Neuronal stem cell (in vitro differentiated cells): ENCODE results near the gene ETFA.

Experiments used
- DNase-seq: peaks from one replicate; pipeline ENCODE4 v3.0.0-alpha.2; 2013; ENCODE audit warnings: low spot score
- H2AFZ ChIP-seq: one replicate; pipeline ENCODE4 v1.6.1; 2013; ENCODE audit warnings: mild to moderate bottlenecking, low read length, inconsistent platforms
- H2AK5ac ChIP-seq: 2 replicates; pipeline ENCODE4 v1.6.1; 2013; ENCODE audit warnings: low read depth, mild to moderate bottlenecking, inconsistent platforms, low read length, moderate library complexity, mixed read lengths
- H2BK120ac ChIP-seq: 2 replicates; pipeline ENCODE4 v1.6.1; 2013; ENCODE audit warnings: low read depth, mild to moderate bottlenecking, inconsistent platforms, low read length, moderate library complexity, mixed read lengths
- H2BK12ac ChIP-seq: one replicate; pipeline ENCODE4 v1.6.1; 2013; ENCODE audit warnings: low read length, inconsistent platforms
- H2BK15ac ChIP-seq: 2 replicates; pipeline ENCODE4 v1.6.1; 2013; ENCODE audit warnings: mild to moderate bottlenecking, low read length, inconsistent platforms, mixed read lengths
- H2BK5ac ChIP-seq: one replicate; pipeline ENCODE4 v1.6.1; 2013; ENCODE audit warnings: inconsistent platforms, mild to moderate bottlenecking, low read length, moderate library complexity
- H3K14ac ChIP-seq: one replicate; pipeline ENCODE4 v1.6.1; 2013; ENCODE audit warnings: low read length, inconsistent platforms
- H3K18ac ChIP-seq: 2 replicates; pipeline ENCODE4 v1.6.1; 2013; ENCODE audit warnings: low read length, inconsistent platforms
- H3K23ac ChIP-seq: 2 replicates; pipeline ENCODE4 v1.6.1; 2013; ENCODE audit warnings: low read depth, mild to moderate bottlenecking, mixed read lengths, low read length, inconsistent platforms; ENCODE audit not compliant: poor library complexity
- H3K27ac ChIP-seq: replicated peaks from 3 replicates; pipeline ENCODE4 v1.5.1; 2013; ENCODE audit warnings: low read length, inconsistent platforms
- H3K27me3 ChIP-seq, 3 experiments: 2 replicates each; pipeline ENCODE4 v1.6.1; 2013; ENCODE audit warnings: low read length in 3 of 3, mild to moderate bottlenecking in 2 of 3, inconsistent platforms in 1 of 3, low read depth in 1 of 3, mixed read lengths in 1 of 3, moderate library complexity in 1 of 3; ENCODE audit not compliant: control insufficient read depth in 3 of 3, insufficient read depth in 3 of 3
- H3K36me3 ChIP-seq, 2 donors: replicated peaks in 1 of 2; 2 replicates each; pipeline ENCODE4 v1.6.1; 2013; ENCODE audit warnings: low read length in 2 of 2; ENCODE audit not compliant: control insufficient read depth in 2 of 2, insufficient read depth in 2 of 2
- H3K4ac ChIP-seq: 2 replicates; pipeline ENCODE4 v1.6.1; 2013; ENCODE audit warnings: inconsistent platforms, mild to moderate bottlenecking, low read length, moderate library complexity
- H3K4me1 ChIP-seq, 2 donors: 1 replicate in 1 of 2; 2 replicates in 1 of 2; pipeline ENCODE4 v1.6.1; 2013; ENCODE audit warnings: low read length in 2 of 2, low read depth in 1 of 2; ENCODE audit not compliant: control insufficient read depth in 2 of 2, insufficient read depth in 1 of 2
- H3K4me2 ChIP-seq: one replicate; pipeline ENCODE4 v1.6.1; 2013; ENCODE audit warnings: mild to moderate bottlenecking, low read length, inconsistent platforms; ENCODE audit not compliant: insufficient read depth, poor library complexity, severe bottlenecking
- H3K4me3 ChIP-seq, 2 donors: 2 replicates each; pipeline ENCODE4 v1.5.1; 2013; ENCODE audit warnings: low read length in 2 of 2, mild to moderate bottlenecking in 2 of 2, inconsistent platforms in 1 of 2, moderate library complexity in 1 of 2
- H3K79me1 ChIP-seq: one replicate; pipeline ENCODE4 v1.6.1; 2013; ENCODE audit warnings: low read depth, mild to moderate bottlenecking, inconsistent platforms, low read length, moderate library complexity
- H3K9ac ChIP-seq: one replicate; pipeline ENCODE4 v1.6.1; 2013; ENCODE audit warnings: mild to moderate bottlenecking, low read depth, low read length, inconsistent platforms; ENCODE audit not compliant: poor library complexity
- H3K9me3 ChIP-seq, 2 donors: replicated peaks in 1 of 2; 2 replicates each; pipeline versions ENCODE3 to v1.6.1; 2013; ENCODE audit warnings: low read length in 2 of 2, mild to moderate bottlenecking in 2 of 2, inconsistent platforms in 1 of 2, low read depth in 1 of 2, mixed read lengths in 1 of 2, moderate library complexity in 1 of 2; ENCODE audit not compliant: control insufficient read depth in 2 of 2, insufficient read depth in 1 of 2
- H4K8ac ChIP-seq: one replicate; pipeline ENCODE4 v1.6.1; 2013; ENCODE audit warnings: low read depth, mild to moderate bottlenecking, inconsistent platforms, low read length, moderate library complexity
- H4K91ac ChIP-seq: one replicate; pipeline ENCODE4 v1.6.1; 2013; ENCODE audit warnings: low read length, low read depth, mild to moderate bottlenecking, inconsistent platforms; ENCODE audit not compliant: poor library complexity
- WGBS, 2 donors: extraction: QIAGEN DNeasy Blood & Tissue Kit; methylation state at CpG; one replicate each; pipeline ENCODE4 v1.1.7; 2013; ENCODE audit warnings: missing lambda C conversion rate in 2 of 2, mixed read lengths in 1 of 2; ENCODE audit not compliant: insufficient read length in 2 of 2, insufficient replicate concordance in 1 of 2; ENCODE audit errors: extremely low coverage in 2 of 2; 5-methylcytosine and 5-hydroxymethylcytosine counted together

The ETFA gene

DNA sequence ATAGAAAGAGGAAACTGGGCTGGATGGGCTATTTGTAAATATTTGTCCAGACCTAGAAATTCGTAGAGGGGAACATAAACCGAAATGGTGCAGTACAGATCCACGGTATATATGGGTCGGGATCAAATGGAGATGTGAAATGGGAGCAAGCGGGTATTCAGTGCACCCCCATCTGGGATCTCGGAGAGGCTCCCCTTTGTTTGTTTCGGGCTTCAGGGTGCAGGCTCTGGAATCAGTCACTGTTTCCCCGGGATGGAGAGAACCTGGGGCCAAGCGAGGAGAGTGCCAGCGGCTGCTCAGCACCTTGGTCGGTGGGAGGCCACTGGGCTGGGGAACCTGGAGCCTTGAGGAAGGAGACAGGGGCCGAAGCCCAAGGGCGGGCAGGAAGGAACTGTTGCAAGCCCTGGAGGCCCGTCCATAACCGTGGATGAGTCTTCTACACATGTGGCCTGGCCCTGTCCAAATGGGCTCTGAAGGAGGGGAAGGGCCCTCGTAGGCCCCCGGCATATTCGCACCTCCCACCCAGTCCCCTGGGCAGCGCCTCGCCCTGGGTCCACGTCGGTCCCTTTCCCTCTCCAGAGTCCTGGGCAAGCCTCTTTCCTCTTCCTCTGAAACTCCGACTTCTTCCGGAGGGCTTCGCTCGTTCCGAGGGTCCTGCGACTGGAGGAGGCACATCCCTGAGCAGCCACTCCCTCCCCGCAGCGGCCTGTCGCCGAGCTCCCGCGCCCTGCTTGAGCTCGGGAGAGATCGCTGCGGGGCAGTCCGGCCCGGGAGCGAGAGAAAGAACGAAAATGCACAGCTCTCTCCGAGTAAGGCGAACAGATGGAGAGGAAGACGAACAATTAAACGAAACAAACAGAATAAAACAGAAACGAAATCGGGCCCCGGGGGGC is 28.3 kb upstream of the ETFA start:
- Histone ChIP-seq H2BK12ac (peak overlapping the region; percentile 30), H3K4me3 (no peak overlapping the region), H3K9ac (no peak overlapping the region), H3K36me3 (no peaks in the 10 kb centered on the region), H3K4me2 (peak overlapping the region; percentile 23), H2AK5ac (peak overlapping the region; percentile 79), H4K91ac (no peak overlapping the region), H3K27me3 (peaks cover 73 to 98% (median 96%) of the 10 kb centered on the region in 3 experiments), H3K79me1 (peaks cover 1% of the 10 kb centered on the region), H3K14ac (no peak overlapping the region), H3K23ac (peak overlapping the region; percentile 17), H2BK15ac (peak overlapping the region; percentile 87), H3K27ac (no peak overlapping the region), H3K18ac (peak overlapping the region; percentile 77), H3K4me1 (peaks cover 20 to 33% of the 10 kb centered on the region in 2 donors), H4K8ac (no peak overlapping the region), H3K9me3 (peaks cover 0 to 12% of the 10 kb centered on the region in 2 donors), H3K4ac (no peak overlapping the region), H2BK5ac (no peak overlapping the region), H2BK120ac (peak overlapping the region; percentile 3), H2AFZ (peak overlapping the region; percentile 87)
- no CpG with 5 or more reads among the region's 48 CpGs for WGBS, 2 donors
- peak; percentile 57 for DNase-seq

- no CpG with 5 or more reads among the region's 26 CpGs for WGBS, 2 donors
Measured at GRCh38 chr15:76338486-76339304, 27.4 kb upstream of the ETFA start.

GRCh38 chr15:76337696-76338485 is 26.6 kb upstream of the ETFA start:
- peaks cover 61 to 98% (median 92%) of the 10 kb centered on the region in 3 experiments for H3K27me3 ChIP-seq
- peak overlapping the region; percentile 6 for H4K8ac ChIP-seq
- peaks cover 0 to 13% of the 10 kb centered on the region in 2 donors for H3K9me3 ChIP-seq
- peak overlapping the region; percentile 86 for H2AK5ac ChIP-seq
- peak overlapping the region; percentile 89 for H3K18ac ChIP-seq
- peak overlapping the region; percentile 87 for H2BK5ac ChIP-seq
- peak overlapping the region; percentile 75 for H2BK12ac ChIP-seq
- no peak overlapping the region for H3K27ac ChIP-seq
- H2BK15ac ChIP-seq: peak overlapping the region; percentile 96
- peak overlapping the region; percentile 48 to 70 for H3K4me3 ChIP-seq
- H3K36me3 ChIP-seq: no peaks in the 10 kb centered on the region
- H2AFZ ChIP-seq: peak overlapping the region; percentile 88
- peaks cover 20 to 33% of the 10 kb centered on the region in 2 donors for H3K4me1 ChIP-seq
- peak; percentile 59 for DNase-seq
- no peak overlapping the region for H2BK120ac ChIP-seq
- peak overlapping the region; percentile 64 for H3K4me2 ChIP-seq
- peak overlapping the region; percentile 6 for H3K4ac ChIP-seq
- no peak overlapping the region for H4K91ac ChIP-seq
- peak overlapping the region; percentile 94 for H3K14ac ChIP-seq
- peak overlapping the region; percentile 98 for H3K23ac ChIP-seq
- H3K79me1 ChIP-seq: peaks cover 1% of the 10 kb centered on the region
- no CpG with 5 or more reads among the region's 89 CpGs for WGBS, 2 donors
- H3K9ac ChIP-seq: peak overlapping the region; percentile 75

More at GRCh38 chr15:76338486-76339304, 27.4 kb upstream of the ETFA start:
- H2BK5ac ChIP-seq: no peak overlapping the region
- peak overlapping the region; percentile 64 for H3K4me2 ChIP-seq
- no peaks in the 10 kb centered on the region for H3K36me3 ChIP-seq
- H3K18ac ChIP-seq: peak overlapping the region; percentile 25
- H3K79me1 ChIP-seq: peaks cover 1% of the 10 kb centered on the region
- H3K14ac ChIP-seq: peak overlapping the region; percentile 94
- no peak overlapping the region for H2BK12ac ChIP-seq
- no peak overlapping the region for H3K27ac ChIP-seq
- no peak overlapping the region for H2BK120ac ChIP-seq
- peaks cover 0 to 13% of the 10 kb centered on the region in 2 donors for H3K9me3 ChIP-seq
- no peak overlapping the region for H2AK5ac ChIP-seq
- H2AFZ ChIP-seq: peak overlapping the region; percentile 88
- H3K4ac ChIP-seq: no peak overlapping the region
- no peak overlapping the region for H4K91ac ChIP-seq
- H3K9ac ChIP-seq: peak overlapping the region; percentile 53
- DNase-seq: no peak
- peak overlapping the region; percentile 48 to 70 for H3K4me3 ChIP-seq
- peaks cover 20 to 33% of the 10 kb centered on the region in 2 donors for H3K4me1 ChIP-seq
- peak overlapping the region; percentile 96 for H2BK15ac ChIP-seq
- H3K23ac ChIP-seq: peak overlapping the region; percentile 98
- H4K8ac ChIP-seq: no peak overlapping the region
- H3K27me3 ChIP-seq: peaks cover 69 to 98% (median 96%) of the 10 kb centered on the region in 3 experiments
